OCI-LY7 (cell line): ENCODE measurements around the gene DENND4B.

Source experiments
- EZH2phosphoT487 ChIP-seq: fragments of 200-600 bp; sonication (generic); IDR thresholded peaks from 2 replicates; pipeline ENCODE4 v1.6.1; 2018; ENCODE audit warnings: low read depth, borderline replicate concordance, mild to moderate bottlenecking, mixed run types, antibody characterized with exemption, low read length, moderate library complexity, mixed read lengths
- TF ChIP-seq, protein P1 (sequence below): fragments of 200-600 bp; sonication (generic); conservative IDR thresholded peaks from 2 replicates; pipeline ENCODE4 v1.5.1; 2014; ENCODE audit warnings: mild to moderate bottlenecking, antibody characterized with exemption, low read length, moderate library complexity, mixed read lengths

DNA sequence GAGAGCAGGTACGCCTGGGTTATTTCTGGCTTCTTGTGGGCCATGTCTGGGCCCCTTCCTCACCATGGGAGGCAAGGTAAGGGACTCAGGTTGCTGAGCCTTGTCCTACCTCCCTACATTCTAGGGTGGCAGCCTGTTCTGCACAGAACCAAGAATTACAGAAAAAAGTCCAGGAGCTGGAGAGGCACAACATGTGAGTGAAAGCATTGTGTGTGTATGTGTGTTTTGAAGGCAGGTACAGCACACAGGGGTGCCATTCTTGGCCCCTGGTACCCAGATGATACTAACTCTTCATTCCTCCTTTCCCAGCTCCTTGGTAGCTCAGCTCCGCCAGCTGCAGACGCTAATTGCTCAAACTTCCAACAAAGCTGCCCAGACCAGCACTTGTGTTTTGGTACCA lies 26.6 kb upstream of the DENND4B start:
- TF ChIP-seq EZH2phosphoT487, result no peak
- TF ChIP-seq, protein P1, sequence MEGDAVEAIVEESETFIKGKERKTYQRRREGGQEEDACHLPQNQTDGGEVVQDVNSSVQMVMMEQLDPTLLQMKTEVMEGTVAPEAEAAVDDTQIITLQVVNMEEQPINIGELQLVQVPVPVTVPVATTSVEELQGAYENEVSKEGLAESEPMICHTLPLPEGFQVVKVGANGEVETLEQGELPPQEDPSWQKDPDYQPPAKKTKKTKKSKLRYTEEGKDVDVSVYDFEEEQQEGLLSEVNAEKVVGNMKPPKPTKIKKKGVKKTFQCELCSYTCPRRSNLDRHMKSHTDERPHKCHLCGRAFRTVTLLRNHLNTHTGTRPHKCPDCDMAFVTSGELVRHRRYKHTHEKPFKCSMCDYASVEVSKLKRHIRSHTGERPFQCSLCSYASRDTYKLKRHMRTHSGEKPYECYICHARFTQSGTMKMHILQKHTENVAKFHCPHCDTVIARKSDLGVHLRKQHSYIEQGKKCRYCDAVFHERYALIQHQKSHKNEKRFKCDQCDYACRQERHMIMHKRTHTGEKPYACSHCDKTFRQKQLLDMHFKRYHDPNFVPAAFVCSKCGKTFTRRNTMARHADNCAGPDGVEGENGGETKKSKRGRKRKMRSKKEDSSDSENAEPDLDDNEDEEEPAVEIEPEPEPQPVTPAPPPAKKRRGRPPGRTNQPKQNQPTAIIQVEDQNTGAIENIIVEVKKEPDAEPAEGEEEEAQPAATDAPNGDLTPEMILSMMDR, result no peak
